ENCODE measurements around the gene TK2.
A peak's percentile ranks its signal among the peaks of the same experiment; 100 is the strongest.
"Not testable (repeated sequence)": the region's sequence is repeated elsewhere in the genome, so short reads cannot be mapped to it uniquely, and the experiment has no call there.

The TK2 gene

DNA sequence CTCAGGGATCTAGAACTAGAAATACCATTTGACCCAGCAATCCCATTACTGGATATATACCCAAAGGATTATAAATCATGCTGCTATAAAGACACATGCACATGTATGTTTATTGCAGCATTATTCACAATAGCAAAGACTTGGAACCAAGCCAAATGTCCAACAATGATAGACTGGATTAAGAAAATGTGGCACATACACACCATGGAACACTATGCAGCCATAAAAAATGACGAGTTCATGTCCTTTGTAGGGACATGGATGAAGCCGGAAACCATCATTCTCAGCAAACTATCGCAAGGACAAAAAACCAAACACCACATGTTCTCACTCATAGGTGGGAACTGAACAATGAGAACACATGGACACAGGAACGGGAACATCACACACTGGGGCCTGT, 48.4 kb downstream of the TK2 start:
- not testable (repeated sequence) for DNase-seq

DNA sequence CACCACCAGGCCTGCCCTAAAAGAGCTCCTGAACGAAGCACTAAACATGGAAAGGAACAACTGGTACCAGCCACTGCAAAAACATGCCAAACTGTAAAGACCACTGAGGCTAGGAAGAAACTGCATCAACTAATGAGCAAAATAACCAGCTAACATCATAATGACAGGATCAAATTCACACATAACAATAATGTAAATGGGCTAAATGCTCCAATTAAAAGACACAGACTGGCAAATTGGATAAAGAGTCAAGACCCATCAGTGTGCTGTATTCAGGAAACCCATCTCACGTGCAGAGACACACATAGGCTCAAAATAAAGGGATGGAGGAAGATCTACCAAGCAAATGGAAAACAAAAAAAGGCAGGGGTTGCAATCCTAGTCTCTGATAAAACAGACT, 52.0 kb downstream of the TK2 start:
- DNase-seq, result not testable (repeated sequence)

DNA sequence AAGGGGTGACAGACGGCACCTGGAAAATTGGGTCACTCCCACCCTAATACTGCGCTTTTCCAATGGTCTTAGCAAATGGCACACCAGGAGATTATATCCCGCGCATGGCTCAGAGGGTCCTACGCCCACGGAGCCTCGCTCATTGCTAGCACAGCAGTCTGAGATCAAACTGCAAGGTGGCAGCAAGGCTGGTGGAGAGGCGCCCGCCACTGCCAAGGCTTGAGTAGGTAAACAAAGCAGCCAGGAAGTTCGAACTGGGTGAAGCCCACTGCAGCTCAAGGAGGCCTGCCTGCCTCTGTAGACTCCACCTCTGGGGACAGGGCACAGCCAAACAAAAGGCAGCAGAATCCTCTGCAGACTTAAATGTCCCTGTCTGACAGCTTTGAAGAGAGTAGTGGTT, 53.7 kb downstream of the TK2 start:
- DNase-seq, result not testable (repeated sequence)

GRCh38 chr16:66495440-66495839, 54.5 kb downstream of the TK2 start:
- no peak for DNase-seq

DNA sequence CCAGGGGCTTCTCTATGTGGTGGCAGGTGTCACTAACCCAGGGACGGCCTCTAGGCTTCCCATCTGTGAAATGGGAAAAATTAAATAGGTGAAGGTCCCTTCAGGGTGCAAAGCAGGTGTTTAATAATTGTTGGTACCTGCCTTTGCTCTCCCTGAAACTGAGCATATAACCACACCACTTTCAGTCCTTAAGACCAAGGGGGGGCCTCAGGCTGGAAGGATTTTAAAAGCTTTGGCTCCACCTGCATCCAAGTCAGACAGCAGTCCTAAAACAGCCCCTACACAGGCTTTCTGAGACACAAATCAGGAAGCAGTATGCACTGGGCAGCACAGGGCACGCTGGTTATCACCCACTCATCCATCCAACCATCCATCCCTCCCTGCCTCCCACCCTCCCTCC, 55.0 kb downstream of the TK2 start:
- DNase-seq, result no peak

DNA sequence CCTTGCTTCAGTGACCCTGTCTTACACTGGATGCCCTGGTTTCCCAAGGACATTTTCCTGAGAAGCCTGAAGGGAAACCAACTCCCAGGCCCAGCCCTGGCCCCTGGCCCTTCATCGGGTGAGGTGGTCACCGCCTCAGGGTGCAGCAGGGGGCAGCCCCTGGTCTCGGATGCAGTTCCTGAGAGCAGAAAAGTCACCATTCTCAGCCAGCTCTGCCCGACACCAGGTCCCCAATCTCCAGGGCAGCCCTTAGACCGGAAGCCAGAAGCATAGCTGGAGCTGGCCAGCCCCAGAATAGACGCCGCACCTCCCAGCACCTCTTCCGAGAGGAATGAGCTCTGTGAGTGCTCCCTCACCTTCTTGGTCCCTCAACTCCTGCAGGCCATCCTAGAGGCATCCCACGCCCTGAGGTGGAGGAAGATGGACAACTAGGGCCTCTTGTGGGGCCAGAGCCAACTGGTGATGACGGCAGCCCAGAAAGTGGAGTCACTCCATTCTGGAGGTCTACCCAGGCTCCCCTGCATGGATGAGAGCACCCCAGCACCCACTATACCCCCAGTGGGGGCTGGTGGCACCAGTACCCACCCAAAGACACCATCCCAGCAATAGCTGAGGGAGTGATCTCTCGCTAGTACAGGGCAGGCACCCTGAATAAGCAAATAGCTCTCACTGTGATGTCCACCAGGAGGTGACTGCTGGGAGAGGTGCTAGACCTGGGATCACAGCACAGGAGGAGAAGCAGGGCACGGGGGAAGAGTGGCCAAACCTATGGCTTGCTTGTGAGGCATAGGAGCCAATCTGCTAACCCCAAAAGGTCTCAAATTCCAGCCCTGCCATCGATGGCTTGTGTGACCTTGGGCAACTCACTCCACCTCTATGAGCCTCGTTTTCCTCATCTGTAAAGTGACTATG, 56.2 kb downstream of the TK2 start:
- no peak for DNase-seq

- DNase-seq, result no peak
Measured at GRCh38 chr16:66491716-66492064, 58.2 kb downstream of the TK2 start.

DNA sequence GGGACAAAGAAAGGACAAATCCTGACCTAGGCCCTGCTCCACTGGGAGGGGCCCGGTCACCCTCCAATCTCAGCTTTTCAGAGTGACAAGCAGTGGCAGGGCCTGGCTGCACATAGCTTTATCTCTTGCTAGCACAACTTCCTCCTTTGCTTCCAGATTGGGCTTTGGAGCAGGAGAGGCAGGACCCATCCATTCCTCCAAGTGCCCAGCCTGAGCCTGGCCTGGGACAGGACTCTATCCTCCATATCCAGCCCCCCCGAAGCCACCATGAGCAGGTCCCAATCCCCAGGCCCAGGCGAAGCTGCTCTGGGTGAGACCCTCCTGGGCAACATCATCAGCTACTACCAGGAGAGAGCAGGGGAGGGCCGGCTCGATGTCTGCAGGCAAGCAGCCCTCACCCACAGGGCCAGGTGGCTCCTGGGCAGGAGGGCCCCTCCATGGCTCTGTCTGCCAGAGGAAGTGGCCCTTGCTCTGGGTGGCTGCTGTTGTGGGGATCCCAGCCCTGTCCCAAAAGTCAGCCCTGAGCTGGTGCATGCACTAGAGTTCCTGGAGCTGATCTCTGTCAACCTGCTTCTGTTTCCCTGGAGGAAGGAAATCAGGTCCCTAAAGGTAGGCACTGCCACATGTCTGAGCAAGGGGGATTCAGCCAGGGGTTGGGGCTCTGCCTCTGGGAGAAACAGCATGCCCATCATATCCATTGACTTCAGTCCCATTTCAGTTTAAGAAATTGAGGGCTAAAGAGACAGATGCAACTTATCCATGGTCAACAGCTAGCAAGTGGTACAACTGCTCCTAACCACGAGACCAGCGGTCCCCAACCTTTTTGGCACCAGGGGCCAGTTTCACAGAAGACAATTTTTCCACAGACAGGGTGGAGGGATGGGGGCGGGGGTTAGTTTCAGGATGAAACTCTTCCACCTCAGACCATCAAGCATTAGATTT, 58.9 kb downstream of the TK2 start:
- no peak for DNase-seq

- no peak for DNase-seq
Measured at GRCh38 chr16:66489818-66490217, 60.1 kb downstream of the TK2 start.

GRCh38 chr16:66489385-66489784, 60.5 kb downstream of the TK2 start:
- no peak for DNase-seq

DNA sequence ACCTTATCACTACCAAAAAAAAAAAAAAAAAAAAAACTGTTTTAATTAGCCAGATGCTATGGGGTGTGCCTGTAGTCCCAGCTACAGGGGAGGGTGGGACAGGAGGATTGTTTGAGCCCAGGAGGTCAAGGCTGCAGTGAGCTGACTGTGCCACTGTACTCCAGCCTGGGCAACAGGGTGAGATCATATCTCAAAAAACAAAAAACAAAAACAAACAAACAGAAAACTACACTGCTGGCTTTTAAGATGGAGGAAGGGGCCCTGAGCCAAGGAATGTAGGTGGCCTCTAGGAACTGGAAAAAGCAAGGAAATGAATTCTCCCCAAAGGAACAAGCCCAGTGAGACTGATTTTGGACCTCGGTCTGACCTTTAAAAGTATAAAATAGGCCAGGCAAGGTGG, 61.4 kb downstream of the TK2 start:
- no peak for DNase-seq

GRCh38 chr16:66487580-66488275, 62.2 kb downstream of the TK2 start:
- DNase-seq, result no peak

- DNase-seq, result no peak
Measured at GRCh38 chr16:66486773-66487579, 62.9 kb downstream of the TK2 start.

GRCh38 chr16:66486199-66486772, 63.6 kb downstream of the TK2 start:
- DNase-seq, result no peak

GRCh38 chr16:66485376-66485775, 64.5 kb downstream of the TK2 start:
- no peak for DNase-seq

DNA sequence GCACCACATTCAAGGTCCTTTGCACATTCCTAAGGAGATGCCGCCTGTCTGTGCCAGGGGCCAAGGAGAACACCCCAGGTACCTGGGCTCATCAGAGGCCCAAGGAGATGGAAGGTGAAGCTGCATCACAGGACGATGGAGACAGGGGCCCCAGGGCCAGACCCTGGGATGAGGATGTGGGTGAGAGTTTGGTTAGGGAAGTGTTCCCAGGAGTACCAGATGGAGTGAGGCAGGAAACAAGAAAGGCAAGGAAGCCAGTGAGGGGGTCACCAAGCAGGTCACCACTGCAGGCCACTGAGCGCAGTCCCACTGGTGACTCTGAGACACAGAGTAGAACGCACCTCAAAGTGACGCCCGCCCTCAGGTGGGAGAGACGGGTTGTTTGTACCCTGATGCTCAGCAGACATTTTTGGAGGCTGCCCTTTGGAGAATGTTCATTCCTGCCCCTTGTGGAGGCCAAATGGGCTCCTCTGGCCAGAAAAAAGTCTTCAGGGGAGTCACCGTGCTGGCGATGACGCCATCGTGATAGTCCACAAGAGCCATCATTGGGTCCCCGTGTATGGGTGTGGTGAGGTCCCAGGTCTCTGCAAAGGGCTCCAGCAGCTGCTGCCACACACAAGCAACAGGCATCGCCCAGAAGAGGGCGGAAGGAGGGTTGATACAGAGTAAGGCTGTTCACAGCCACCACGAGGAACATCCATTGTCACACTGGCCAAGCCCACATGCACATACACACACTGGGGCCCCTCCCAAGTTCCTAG, 65.3 kb downstream of the TK2 start:
- no peak for DNase-seq

DNA sequence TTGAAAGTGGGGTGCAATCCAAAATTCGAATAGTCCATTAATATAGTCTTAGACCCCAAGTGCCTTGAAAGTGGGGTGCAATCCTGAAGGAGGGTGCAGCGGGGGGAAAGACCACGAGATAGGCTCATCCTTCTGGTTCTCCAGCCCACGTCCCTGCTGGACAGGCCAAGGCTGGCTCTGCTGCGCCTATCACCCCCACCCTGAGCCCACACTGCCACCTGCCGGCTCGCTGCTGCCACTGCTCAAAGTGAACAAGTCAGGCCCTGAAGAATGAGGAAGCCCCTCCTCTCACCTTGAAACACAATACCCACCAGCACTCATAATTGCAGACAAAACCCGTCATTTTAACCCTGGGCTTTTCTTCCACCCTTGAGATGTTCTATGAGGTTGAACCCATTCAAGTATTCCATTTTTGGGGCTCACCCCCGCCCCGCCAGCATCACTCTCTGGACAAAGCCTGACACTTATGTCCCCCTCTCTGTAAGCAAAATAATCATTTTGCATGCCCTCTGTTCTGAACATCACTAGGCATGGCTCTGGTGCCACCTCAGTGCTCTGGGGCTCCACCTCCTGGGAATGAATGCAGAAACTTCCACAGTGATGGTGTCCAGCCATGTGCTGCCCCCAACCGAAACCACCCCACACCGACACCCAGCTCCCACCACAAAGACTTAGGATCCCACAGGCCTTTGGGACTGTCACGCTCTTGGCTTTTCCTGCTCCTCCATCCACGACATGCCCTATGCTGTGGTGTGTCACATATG, 66.1 kb downstream of the TK2 start:
- DNase-seq, result peak; percentile 73

DNA sequence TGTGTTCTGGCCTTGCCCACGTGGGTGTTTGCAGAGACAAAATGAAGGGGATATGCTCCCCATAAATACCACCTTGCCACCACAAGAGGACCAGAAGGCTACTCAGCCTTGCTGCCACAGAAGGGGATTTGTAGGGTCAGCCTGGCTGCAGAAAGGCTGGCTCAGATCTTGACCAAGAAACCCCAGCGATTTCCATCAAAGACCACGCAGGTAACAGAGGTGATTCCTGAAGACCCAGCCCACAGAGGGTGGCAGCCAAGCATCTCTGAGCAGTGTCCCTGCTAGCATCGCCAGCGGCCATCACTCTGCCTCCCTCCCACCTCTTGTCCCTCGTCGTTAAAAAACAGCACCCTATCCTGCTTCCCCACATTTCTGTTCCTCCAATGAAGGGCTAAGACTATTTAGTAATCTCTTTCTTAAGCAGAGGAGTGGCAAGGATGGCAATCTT, 68.0 kb downstream of the TK2 start:
- no peak for DNase-seq

- no peak for DNase-seq
Measured at GRCh38 chr16:66481081-66481942, 68.6 kb downstream of the TK2 start.

Measured in activated gamma-delta T cell treated with Interleukin-2 at 50 U/mL for 16 hours (primary cell).